Measurements from ENCODE around the gene NLGN4X. TPM values are rescaled to one million over a fixed set of nuclear protein-coding genes. Genes with fewer than 3 reads are reported as not detected.
"Not testable (repeated sequence)": the region's sequence is repeated elsewhere in the genome, so short reads cannot be mapped to it uniquely, and the experiment has no call there.

Gene NLGN4X
- polyA plus RNA-seq, 1 of the 3 experiments (the other 2 are of a cell fraction), result 0.05 TPM

DNA sequence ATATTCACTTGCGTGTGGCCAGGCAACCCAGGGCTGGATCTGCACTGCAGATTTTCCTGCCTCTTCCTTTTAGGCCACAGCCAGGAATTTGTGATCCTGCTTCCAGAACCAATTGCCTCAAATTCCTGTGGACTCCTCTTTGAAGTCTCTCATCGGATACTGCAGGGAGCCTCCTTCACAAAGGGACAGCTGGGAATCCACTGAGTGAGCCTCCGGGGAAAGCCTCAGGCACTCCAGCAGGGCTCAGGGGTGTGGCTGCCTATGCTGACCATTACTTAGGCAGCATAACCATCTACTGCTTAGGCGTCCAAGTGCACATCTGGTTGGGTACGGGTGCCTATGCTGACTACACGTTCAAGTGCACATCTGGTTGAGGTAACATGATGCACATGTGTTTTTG is 321.5 kb downstream of the NLGN4X start:
- Histone ChIP-seq H3K9ac (no peak overlapping the region), H3K9me3 (no peaks in the 10 kb centered on the region), H3K79me2 (ENCODE audit: insufficient read depth) (no peaks in the 10 kb centered on the region), H3K27me3 (ENCODE audit: insufficient read depth) (no peaks in the 10 kb centered on the region), H3K4me2 (no peak overlapping the region), H3K4me1 (ENCODE audit: control insufficient read depth in 1 of 2, insufficient read depth in 2 of 2, low read depth in 1 of 2, low read length in 1 of 2) (no peaks in the 10 kb centered on the region), H3K9me2 (no peaks in the 10 kb centered on the region), H2AFZ (ENCODE audit: low read depth) (no peak overlapping the region), H3K36me3 (replicated peaks in 1 of 2; ENCODE audit: control insufficient read depth in 1 of 2, insufficient read depth in 2 of 2, low read length in 1 of 2) (no peaks in the 10 kb centered on the region), H4K20me1 (ENCODE audit: insufficient read depth) (no peaks in the 10 kb centered on the region), H3K4me3 (ENCODE audit: low read depth in 2 of 2, low read length in 1 of 2) (no peak overlapping the region), H3K27ac (ENCODE audit: low read depth in 2 of 2, low read length in 1 of 2) (no peak overlapping the region), H3F3A (replicated peaks; ENCODE audit: insufficient read depth) (no peaks in the 10 kb centered on the region)
- no peak for DNase-seq
- 15% methylated on average over 5 of the region's 6 CpGs for WGBS (ENCODE audit: low lambda C conversion rate)
- ChIA-PET POLR2A (no interaction called here), CTCF (interaction anchor here (0.6 kb wide), 1 partner anchor 173 kb away, joined by 3 read pairs; no protein-coding TSS in a partner anchor)
- TF ChIP-seq TEAD4 (IDR thresholded peaks at IDR 0.05; ENCODE audit: borderline replicate concordance, insufficient read depth) (no peak), FOXJ3 (CRISPR knock-in tag; IDR thresholded peaks at IDR 0.05) (no peak), FOXM1 (IDR thresholded peaks at IDR 0.05; ENCODE audit: low read depth) (no peak), EP300 (IDR thresholded peaks at IDR 0.05; ENCODE audit: borderline replicate concordance in 1 of 2, low read depth in 1 of 2, low read length in 1 of 2) (no peak), GABPA (IDR thresholded peaks at IDR 0.05; ENCODE audit: low read depth) (no peak), MEF2A (IDR thresholded peaks at IDR 0.05; ENCODE audit: borderline replicate concordance, low read depth) (no peak), ELF1 (IDR thresholded peaks at IDR 0.05) (no peak), RXRA (IDR thresholded peaks at IDR 0.05; ENCODE audit: borderline replicate concordance, low read depth) (no peak), SMC3 (IDR thresholded peaks at IDR 0.05; ENCODE audit: low read depth, low read length) (no peak), SIN3A (IDR thresholded peaks at IDR 0.05; ENCODE audit: borderline replicate concordance, low read depth, low read length) (no peak)
- TF ChIP-seq, protein P1, sequence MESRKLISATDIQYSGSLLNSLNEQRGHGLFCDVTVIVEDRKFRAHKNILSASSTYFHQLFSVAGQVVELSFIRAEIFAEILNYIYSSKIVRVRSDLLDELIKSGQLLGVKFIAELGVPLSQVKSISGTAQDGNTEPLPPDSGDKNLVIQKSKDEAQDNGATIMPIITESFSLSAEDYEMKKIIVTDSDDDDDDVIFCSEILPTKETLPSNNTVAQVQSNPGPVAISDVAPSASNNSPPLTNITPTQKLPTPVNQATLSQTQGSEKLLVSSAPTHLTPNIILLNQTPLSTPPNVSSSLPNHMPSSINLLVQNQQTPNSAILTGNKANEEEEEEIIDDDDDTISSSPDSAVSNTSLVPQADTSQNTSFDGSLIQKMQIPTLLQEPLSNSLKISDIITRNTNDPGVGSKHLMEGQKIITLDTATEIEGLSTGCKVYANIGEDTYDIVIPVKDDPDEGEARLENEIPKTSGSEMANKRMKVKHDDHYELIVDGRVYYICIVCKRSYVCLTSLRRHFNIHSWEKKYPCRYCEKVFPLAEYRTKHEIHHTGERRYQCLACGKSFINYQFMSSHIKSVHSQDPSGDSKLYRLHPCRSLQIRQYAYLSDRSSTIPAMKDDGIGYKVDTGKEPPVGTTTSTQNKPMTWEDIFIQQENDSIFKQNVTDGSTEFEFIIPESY (IDR thresholded peaks at IDR 0.05; ENCODE audit: borderline replicate concordance, low read depth), result no peak
- TF ChIP-seq, protein P2, sequence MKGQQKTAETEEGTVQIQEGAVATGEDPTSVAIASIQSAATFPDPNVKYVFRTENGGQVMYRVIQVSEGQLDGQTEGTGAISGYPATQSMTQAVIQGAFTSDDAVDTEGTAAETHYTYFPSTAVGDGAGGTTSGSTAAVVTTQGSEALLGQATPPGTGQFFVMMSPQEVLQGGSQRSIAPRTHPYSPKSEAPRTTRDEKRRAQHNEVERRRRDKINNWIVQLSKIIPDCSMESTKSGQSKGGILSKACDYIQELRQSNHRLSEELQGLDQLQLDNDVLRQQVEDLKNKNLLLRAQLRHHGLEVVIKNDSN (IDR thresholded peaks at IDR 0.05; ENCODE audit: borderline replicate concordance, low read depth), result no peak
- TF ChIP-seq, protein P3, sequence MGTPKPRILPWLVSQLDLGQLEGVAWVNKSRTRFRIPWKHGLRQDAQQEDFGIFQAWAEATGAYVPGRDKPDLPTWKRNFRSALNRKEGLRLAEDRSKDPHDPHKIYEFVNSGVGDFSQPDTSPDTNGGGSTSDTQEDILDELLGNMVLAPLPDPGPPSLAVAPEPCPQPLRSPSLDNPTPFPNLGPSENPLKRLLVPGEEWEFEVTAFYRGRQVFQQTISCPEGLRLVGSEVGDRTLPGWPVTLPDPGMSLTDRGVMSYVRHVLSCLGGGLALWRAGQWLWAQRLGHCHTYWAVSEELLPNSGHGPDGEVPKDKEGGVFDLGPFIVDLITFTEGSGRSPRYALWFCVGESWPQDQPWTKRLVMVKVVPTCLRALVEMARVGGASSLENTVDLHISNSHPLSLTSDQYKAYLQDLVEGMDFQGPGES (IDR thresholded peaks at IDR 0.05; ENCODE audit: low read depth, low read length), result no peak

DNA sequence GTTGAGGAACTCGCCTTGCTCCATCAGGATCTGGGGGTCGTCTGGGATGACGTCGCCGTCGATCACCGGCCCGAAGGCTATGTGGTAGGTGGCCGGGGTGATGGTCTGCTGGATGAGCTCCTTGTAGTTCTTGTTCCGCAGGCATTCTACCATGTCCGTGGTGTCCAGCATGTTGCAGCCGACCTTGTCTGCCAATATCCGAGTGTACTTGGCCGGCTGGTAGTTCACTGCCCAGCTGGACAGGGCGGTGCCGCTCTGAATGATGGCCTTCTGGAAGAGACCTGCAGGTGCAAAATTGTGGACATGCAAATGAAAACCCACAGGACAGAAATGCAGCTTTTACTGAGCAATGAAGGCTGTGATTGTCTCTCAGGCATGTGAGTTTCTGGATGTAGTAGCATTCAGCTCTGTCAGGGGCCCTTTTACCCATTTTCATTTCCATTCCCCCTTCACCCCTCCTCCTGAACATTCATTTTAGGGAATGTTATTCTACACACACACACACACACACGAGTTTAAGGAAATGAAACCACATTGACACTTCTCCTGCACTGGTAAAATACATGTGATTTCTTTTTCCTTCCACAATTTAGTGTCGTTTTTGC is 325.0 kb downstream of the NLGN4X start:
- H3K4me3 ChIP-seq (ENCODE audit: low read depth in 2 of 2, low read length in 1 of 2); DNase-seq; H3K9me2 ChIP-seq; H2AFZ ChIP-seq (ENCODE audit: low read depth); H3F3A ChIP-seq (replicated peaks; ENCODE audit: insufficient read depth); H3K36me3 ChIP-seq (replicated peaks in 1 of 2; ENCODE audit: control insufficient read depth in 1 of 2, insufficient read depth in 2 of 2, low read length in 1 of 2); H3K27me3 ChIP-seq (ENCODE audit: insufficient read depth); H4K20me1 ChIP-seq (ENCODE audit: insufficient read depth); H3K9ac ChIP-seq; H3K4me1 ChIP-seq (ENCODE audit: control insufficient read depth in 1 of 2, insufficient read depth in 2 of 2, low read depth in 1 of 2, low read length in 1 of 2); H3K9me3 ChIP-seq; POLR2A ChIA-PET; H3K4me2 ChIP-seq; H3K79me2 ChIP-seq (ENCODE audit: insufficient read depth); H3K27ac ChIP-seq (ENCODE audit: low read depth in 2 of 2, low read length in 1 of 2): not testable (repeated sequence)
- CTCF ChIA-PET, result interaction anchor here (1.0 kb wide), 1 partner anchor 13 kb away, joined by 3 read pairs; no protein-coding TSS in a partner anchor
- 68% methylated on average over 16 of the region's 18 CpGs for WGBS (ENCODE audit: low lambda C conversion rate)

Measured in SK-N-SH (cell line).